OCI-LY7 (cell line): Measurements from ENCODE around the gene NUP42. TPM values are rescaled to one million over a fixed set of nuclear protein-coding genes. Genes with fewer than 3 reads are reported as not detected.

Source experiments
- BruUV-seq: library from RNA; stranded (reverse); fragments of 400-500 nt; replicated peaks from 2 replicates; lab custom pipeline; 2021; lab: Mats Ljungman, UMichigan
- CTCF ChIA-PET: fragments of 300-600 bp; sonication (Branson Sonifier 250); formaldehyde crosslinking; loops from one replicate; lab custom pipeline; 2022; ENCODE audit warnings: antibody characterized with exemption; ENCODE audit not compliant: unreplicated experiment; lab: Charles Lee
- POLR2A ChIA-PET: fragments of 300-600 bp; sonication (Branson Sonifier 250); formaldehyde crosslinking; loops from one replicate; lab custom pipeline; 2022; ENCODE audit warnings: antibody characterized with exemption; lab: Charles Lee
- DNase-seq: peaks from one replicate; pipeline ENCODE4 v3.0.0-alpha.2; 2015; ENCODE audit warnings: low spot score
- H2AFZ ChIP-seq: fragments of 200-600 bp; sonication (generic), shearing (Covaris generic); 2 replicates; pipeline ENCODE4 v1.6.1; 2014; ENCODE audit warnings: mild to moderate bottlenecking, antibody characterized with exemption, low read length, moderate library complexity
- H3K27ac ChIP-seq: fragments of 200-600 bp; sonication (generic); 2 replicates; pipeline ENCODE4 v1.5.1; 2014; ENCODE audit warnings: mixed run types, low read depth, mild to moderate bottlenecking, moderate library complexity, low read length, inconsistent platforms; ENCODE audit not compliant: poor library complexity, severe bottlenecking
- H3K36me3 ChIP-seq: fragments of 200-600 bp; sonication (generic); 2 replicates; pipeline ENCODE4 v1.6.1; 2014; ENCODE audit warnings: mild to moderate bottlenecking, antibody characterized with exemption, low read length, moderate library complexity, mixed read lengths; ENCODE audit not compliant: insufficient read depth
- H3K4me1 ChIP-seq: fragments of 200-600 bp; sonication (generic); 2 replicates; pipeline ENCODE4 v1.5.1; 2014; ENCODE audit warnings: mild to moderate bottlenecking, low read length; ENCODE audit not compliant: insufficient read depth, poor library complexity, severe bottlenecking
- H3K4me2 ChIP-seq: fragments of 200-600 bp; sonication (generic); 2 replicates; pipeline ENCODE4 v1.6.1; 2014; ENCODE audit warnings: mild to moderate bottlenecking, low read length
- H3K4me3 ChIP-seq: fragments of 200-600 bp; sonication (generic); 2 replicates; pipeline ENCODE4 v1.5.1; 2014; ENCODE audit warnings: mild to moderate bottlenecking, low read depth, low read length; ENCODE audit not compliant: poor library complexity, severe bottlenecking
- H3K79me2 ChIP-seq: fragments of 200-600 bp; sonication (generic); 2 replicates; pipeline ENCODE4 v1.6.1; 2016; ENCODE audit warnings: low read depth, mild to moderate bottlenecking, low read length, moderate library complexity, mixed read lengths; ENCODE audit not compliant: insufficient read depth
- H3K9me2 ChIP-seq: fragments of 200-600 bp; sonication (generic); 2 replicates; pipeline ENCODE4 v1.6.1; 2016; ENCODE audit warnings: mild to moderate bottlenecking, low read length, mixed read lengths; ENCODE audit not compliant: insufficient read depth
- H3K9me3 ChIP-seq: fragments of 200-600 bp; sonication (generic); 2 replicates; pipeline ENCODE4 v1.6.1; 2014; ENCODE audit warnings: mild to moderate bottlenecking, mixed run types, low read length, mixed read lengths
- H4K20me1 ChIP-seq: fragments of 200-600 bp; sonication (generic); 2 replicates; pipeline ENCODE4 v1.6.1; 2014; ENCODE audit warnings: mild to moderate bottlenecking, antibody characterized with exemption, low read length, moderate library complexity, mixed read lengths; ENCODE audit not compliant: insufficient read depth
- EZH2phosphoT487 ChIP-seq: fragments of 200-600 bp; sonication (generic); IDR thresholded peaks from 2 replicates; pipeline ENCODE4 v1.6.1; 2018; ENCODE audit warnings: low read depth, borderline replicate concordance, mild to moderate bottlenecking, mixed run types, antibody characterized with exemption, low read length, moderate library complexity, mixed read lengths
- intact Hi-C: fragments of 100-400 bp; cut with micrococcal nuclease; formaldehyde crosslinking; loops from one replicate; pipeline ENCODE4 v1.10.0; 2022; ENCODE audit not compliant: unreplicated experiment
- total RNA-seq, 2 experiments: library from RNA; depleted of rRNA in 1 of 2; stranded (reverse); fragments of >200 nt in 1 of 2; shearing (Covaris generic) in 1 of 2; gene quantifications; 2 replicates each; pipeline ENCODE4 v1.2.3, GENCODE V29; 2014 to 2022
- TF ChIP-seq, protein P1 (sequence below): fragments of 200-600 bp; sonication (generic); conservative IDR thresholded peaks from 2 replicates; pipeline ENCODE4 v1.5.1; 2014; ENCODE audit warnings: mild to moderate bottlenecking, antibody characterized with exemption, low read length, moderate library complexity, mixed read lengths

NUP42 gene
- total RNA-seq, 2 experiments from 2014 or later, result 73.4 to 103 TPM

DNA sequence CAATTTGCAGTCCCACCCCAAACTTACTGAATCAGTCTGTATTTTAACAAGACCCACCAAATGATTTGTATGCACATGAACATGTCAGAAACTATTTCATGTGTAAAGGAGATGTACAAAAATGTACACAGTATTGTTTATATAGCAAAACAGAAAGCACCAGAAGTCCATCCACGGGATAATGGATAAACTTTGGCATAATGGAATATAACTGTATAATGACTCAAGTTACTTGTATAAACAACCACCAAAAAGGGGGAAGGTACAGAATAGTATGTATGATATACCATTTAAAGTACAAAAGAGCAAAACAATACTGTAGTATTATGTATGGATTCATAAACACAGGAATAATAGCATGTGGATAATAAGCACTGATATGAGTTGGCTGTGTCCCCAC is 22.4 kb downstream of the NUP42 start:
- Histone ChIP-seq H3K9me2 (no peaks in the 10 kb centered on the region), H3K9me3 (no peaks in the 10 kb centered on the region), H4K20me1 (no peaks in the 10 kb centered on the region), H3K4me2 (no peak overlapping the region), H3K27ac (no peak overlapping the region), H3K4me3 (no peak overlapping the region), H3K79me2 (no peaks in the 10 kb centered on the region), H3K4me1 (no peaks in the 10 kb centered on the region), H3K36me3 (peaks cover 61% of the 10 kb centered on the region), H2AFZ (no peak overlapping the region)
- intact Hi-C loops, result no loop called here
- DNase-seq, result no peak
- TF ChIP-seq EZH2phosphoT487, result no peak
- TF ChIP-seq, protein P1, sequence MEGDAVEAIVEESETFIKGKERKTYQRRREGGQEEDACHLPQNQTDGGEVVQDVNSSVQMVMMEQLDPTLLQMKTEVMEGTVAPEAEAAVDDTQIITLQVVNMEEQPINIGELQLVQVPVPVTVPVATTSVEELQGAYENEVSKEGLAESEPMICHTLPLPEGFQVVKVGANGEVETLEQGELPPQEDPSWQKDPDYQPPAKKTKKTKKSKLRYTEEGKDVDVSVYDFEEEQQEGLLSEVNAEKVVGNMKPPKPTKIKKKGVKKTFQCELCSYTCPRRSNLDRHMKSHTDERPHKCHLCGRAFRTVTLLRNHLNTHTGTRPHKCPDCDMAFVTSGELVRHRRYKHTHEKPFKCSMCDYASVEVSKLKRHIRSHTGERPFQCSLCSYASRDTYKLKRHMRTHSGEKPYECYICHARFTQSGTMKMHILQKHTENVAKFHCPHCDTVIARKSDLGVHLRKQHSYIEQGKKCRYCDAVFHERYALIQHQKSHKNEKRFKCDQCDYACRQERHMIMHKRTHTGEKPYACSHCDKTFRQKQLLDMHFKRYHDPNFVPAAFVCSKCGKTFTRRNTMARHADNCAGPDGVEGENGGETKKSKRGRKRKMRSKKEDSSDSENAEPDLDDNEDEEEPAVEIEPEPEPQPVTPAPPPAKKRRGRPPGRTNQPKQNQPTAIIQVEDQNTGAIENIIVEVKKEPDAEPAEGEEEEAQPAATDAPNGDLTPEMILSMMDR, result no peak
- BruUV-seq, result no TSS peak
- ChIA-PET CTCF (no interaction called here), POLR2A (interaction anchor here (0.6 to 1.0 kb wide), 4 partner anchors 31 to 531 kb away, joined by 3 to 4 read pairs (median 3); no protein-coding TSS in a partner anchor)

DNA sequence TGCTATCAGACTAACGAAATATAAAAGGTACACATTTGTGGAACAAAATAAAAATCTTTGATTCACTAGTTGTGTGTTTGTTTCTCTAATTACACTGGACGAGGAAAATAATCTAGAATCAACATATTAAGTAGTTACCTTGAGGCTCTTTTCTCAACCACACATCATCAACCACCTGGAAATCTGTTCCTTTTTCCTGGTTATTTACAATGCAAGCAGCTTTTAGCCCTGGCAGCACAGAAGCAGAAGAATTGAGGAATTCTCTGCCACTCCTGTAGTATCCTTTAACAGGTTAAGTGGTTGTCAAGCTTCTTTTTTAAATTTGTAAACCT is 23.7 kb downstream of the NUP42 start:
- H3K36me3 ChIP-seq, result peaks cover 48% of the 10 kb centered on the region
- H3K9me3 ChIP-seq, result no peaks in the 10 kb centered on the region
- DNase-seq, result no peak
- no peaks in the 10 kb centered on the region for H3K79me2 ChIP-seq
- H3K27ac ChIP-seq, result no peak overlapping the region
- ChIA-PET POLR2A (interaction anchor here (2.0 kb wide), 1 partner anchor 56 kb away, joined by 6 read pairs; no protein-coding TSS in a partner anchor), CTCF (no interaction called here)
- BruUV-seq, result no TSS peak
- no peaks in the 10 kb centered on the region for H3K4me1 ChIP-seq
- no peak overlapping the region for H3K4me3 ChIP-seq
- no peak overlapping the region for H3K4me2 ChIP-seq
- H2AFZ ChIP-seq, result no peak overlapping the region
- no peak for TF ChIP-seq EZH2phosphoT487
- TF ChIP-seq, protein P1, result no peak
- no peaks in the 10 kb centered on the region for H4K20me1 ChIP-seq
- H3K9me2 ChIP-seq, result no peaks in the 10 kb centered on the region
- intact Hi-C loops, result no loop called here

DNA sequence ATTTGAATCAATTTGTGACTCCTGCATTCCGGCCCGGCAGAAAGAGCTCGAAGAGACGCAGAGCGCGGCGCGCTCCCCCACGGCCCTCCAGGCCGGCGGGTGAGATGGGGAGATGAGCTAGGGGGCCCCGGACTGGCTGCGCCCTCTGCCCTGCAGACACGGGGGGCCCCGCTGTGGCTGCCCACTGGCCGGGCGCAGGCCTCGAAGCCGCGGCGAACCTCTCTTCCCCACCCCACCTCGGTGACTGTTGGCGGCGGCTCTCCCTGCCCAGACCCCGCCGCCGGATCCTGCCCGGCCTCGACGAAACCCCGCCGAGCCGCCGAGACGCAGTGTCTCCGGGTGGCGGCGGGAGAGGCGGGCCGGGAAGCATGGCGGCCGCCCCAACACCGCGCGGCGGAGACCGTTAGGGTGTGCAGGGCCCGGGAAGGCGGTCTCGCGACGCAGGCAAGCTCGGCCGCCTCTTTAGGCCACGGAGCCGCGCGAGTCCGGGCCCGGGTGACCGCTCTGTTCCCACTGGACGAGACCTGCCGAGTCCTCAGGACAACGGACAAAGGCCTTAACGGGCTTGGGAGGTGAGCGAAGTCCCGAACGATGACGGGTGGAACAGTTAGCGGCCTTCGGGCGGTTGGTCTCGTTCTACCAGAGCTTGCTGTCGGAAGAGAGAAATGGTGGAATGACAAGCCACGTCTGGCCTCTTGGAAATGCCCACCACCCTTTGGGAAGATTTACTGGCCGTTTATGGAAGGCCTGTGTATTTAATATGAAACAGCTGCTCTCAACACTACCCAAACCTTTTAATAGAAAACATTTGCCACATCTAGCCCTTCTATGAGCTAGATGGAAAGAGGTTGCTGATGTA is 24.3 kb downstream of the NUP42 start:
- Histone ChIP-seq H3K79me2 (no peaks in the 10 kb centered on the region), H2AFZ (no peak overlapping the region), H3K9me2 (no peaks in the 10 kb centered on the region), H3K4me3 (no peak overlapping the region), H3K4me2 (no peak overlapping the region), H3K27ac (no peak overlapping the region), H3K9me3 (no peaks in the 10 kb centered on the region), H3K36me3 (peaks cover 42% of the 10 kb centered on the region), H3K4me1 (no peaks in the 10 kb centered on the region), H4K20me1 (no peaks in the 10 kb centered on the region)
- ChIA-PET CTCF (no interaction called here), POLR2A (interaction anchor here (0.7 to 2.0 kb wide), 2 partner anchors 12 to 57 kb away, joined by 3 to 6 read pairs; no protein-coding TSS in a partner anchor)
- BruUV-seq, result no TSS peak
- intact Hi-C loops, result no loop called here
- DNase-seq, result no peak
- no peak for TF ChIP-seq EZH2phosphoT487
- TF ChIP-seq, protein P1, result no peak
